GM12801 (cell line): ENCODE data around the gene KRT3.

ENCODE experiments used
- CTCF ChIP-seq: IDR thresholded peaks from one replicate; pipeline ENCODE4 v1.5.1; 2011; ENCODE audit warnings: control low read depth; ENCODE audit not compliant: insufficient read length; ENCODE audit errors: extremely low read depth

The KRT3 gene

GRCh38 chr12:52815676-52816588 lies 20.0 kb upstream of the KRT3 start:
- TF ChIP-seq CTCF, result no peak

- no peak for TF ChIP-seq CTCF
Measured at GRCh38 chr12:52815161-52815560, 19.2 kb upstream of the KRT3 start.

- no peak for TF ChIP-seq CTCF
Measured at GRCh38 chr12:52814710-52815155, 18.8 kb upstream of the KRT3 start.

- TF ChIP-seq CTCF, result no peak
Measured at GRCh38 chr12:52813885-52814709, 18.2 kb upstream of the KRT3 start, which contains the start of gene KRT4. KRT4 (minus strand) TSS chr12:52814116; CDS start chr12:52814058, 58 bp downstream.

GRCh38 chr12:52813203-52813819 lies 17.4 kb upstream of the KRT3 start:
- TF ChIP-seq CTCF, result no peak

- no peak for TF ChIP-seq CTCF
Measured at GRCh38 chr12:52812749-52813148, 16.8 kb upstream of the KRT3 start.

GRCh38 chr12:52812073-52812400 lies 16.1 kb upstream of the KRT3 start:
- TF ChIP-seq CTCF, result no peak
